ENCODE data around the gene ACACA.
"Not testable (repeated sequence)": the region's sequence is repeated elsewhere in the genome, so short reads cannot be mapped to it uniquely, and the experiment has no call there.

ACACA gene

GRCh38 chr17:37148156-37148555 is 258.5 kb downstream of the ACACA start:
- H3K36me3 ChIP-seq: peaks cover 0 to 32% (median 4%) of the 10 kb centered on the region in 3 donors
- DNase-seq: no peak

DNA sequence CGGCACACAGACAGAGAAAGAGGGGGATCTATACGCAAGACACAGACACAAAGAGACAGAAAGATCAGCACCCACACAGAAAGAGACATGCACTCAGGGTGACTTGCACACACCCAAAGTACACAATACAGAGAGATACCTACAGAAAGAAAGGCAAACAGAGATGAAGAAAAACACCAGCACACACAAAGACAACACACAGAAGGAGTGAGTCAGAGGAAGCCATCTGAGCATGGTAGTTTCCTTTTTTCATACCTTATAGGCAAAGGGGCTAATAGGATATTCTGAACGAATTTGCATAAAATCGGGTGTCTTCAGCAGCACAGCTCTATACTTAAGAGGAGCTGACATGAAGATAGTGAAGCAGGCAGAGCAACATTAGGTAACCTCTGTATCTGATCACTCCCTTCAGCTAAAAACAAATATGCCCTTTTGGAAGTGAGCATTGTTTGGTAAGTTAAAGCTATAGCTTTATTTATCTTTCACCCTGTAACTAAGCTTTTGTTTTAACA is 259.3 kb downstream of the ACACA start:
- no peaks in the 10 kb centered on the region for H3K4me1 ChIP-seq
- no peak overlapping the region for H3K4me3 ChIP-seq
- no peak overlapping the region for H3K27ac ChIP-seq
- intact Hi-C loops (cut with DNase I; ENCODE audit: low total_unique reads): loop anchor here (10.0 kb wide), 1 partner anchor 1897 kb away; no protein-coding TSS in a partner anchor
- H3K9me3 ChIP-seq: no peaks in the 10 kb centered on the region
- no peak for DNase-seq
- H3K36me3 ChIP-seq: peaks cover 0 to 32% (median 4%) of the 10 kb centered on the region in 3 donors
- no peaks in the 10 kb centered on the region for H3K27me3 ChIP-seq
- no peak for TF ChIP-seq CTCF (IDR thresholded peaks at IDR 0.05)

More at GRCh38 chr17:37148156-37148555, 258.5 kb downstream of the ACACA start:
- H3K9me3 ChIP-seq: no peaks in the 10 kb centered on the region
- no peak for TF ChIP-seq CTCF (IDR thresholded peaks at IDR 0.05)
- H3K27ac ChIP-seq: no peak overlapping the region
- H3K27me3 ChIP-seq: no peaks in the 10 kb centered on the region
- no peak overlapping the region for H3K4me3 ChIP-seq
- intact Hi-C loops (cut with DNase I; ENCODE audit: low total_unique reads): loop anchor here (10.0 kb wide), 1 partner anchor 1897 kb away; no protein-coding TSS in a partner anchor
- no peaks in the 10 kb centered on the region for H3K4me1 ChIP-seq

- intact Hi-C loops (cut with DNase I; ENCODE audit: low total_unique reads): loop anchor here (10.0 kb wide), 1 partner anchor 1898 kb away; no protein-coding TSS in a partner anchor
- Histone ChIP-seq H3K9me3 (no peaks in the 10 kb centered on the region), H3K27me3 (no peaks in the 10 kb centered on the region), H3K36me3 (peaks cover 0 to 24% (median 4%) of the 10 kb centered on the region in 3 donors), H3K4me3 (no peak overlapping the region), H3K27ac (no peak overlapping the region), H3K4me1 (no peaks in the 10 kb centered on the region)
- no peak for DNase-seq
- TF ChIP-seq CTCF (IDR thresholded peaks at IDR 0.05): no peak
Observed at GRCh38 chr17:37146086-37147064, 260.3 kb downstream of the ACACA start.

DNA sequence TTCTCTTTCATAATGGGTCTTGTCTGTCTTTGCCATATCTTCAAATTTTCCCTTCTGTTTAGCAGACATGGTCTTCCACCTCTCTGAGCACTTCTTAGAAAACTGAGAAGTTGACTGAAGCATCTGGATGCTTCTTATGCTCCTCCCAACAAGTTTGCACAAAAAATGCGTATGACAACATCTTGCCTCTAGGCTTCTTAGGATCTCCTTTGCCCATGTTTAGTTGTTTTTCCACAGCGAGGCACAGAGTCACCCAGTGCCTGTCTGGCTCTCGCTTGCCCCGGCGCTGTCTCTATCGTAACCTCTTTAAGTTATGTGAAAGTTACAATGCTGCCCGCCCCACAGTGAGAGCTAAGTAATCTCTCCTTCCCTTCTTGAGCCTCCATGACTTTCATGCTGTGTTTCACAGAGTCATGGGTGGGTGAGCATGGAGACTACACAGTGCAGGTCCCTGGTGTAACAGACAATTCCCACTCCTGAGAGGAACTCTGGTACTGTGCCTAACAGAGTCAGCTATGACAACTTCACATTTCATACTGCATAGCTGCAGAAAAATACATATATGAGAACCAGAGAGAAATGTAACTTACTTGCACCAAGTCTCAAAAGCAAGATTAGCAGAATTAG is 262.4 kb downstream of the ACACA start:
- intact Hi-C loops (cut with DNase I; ENCODE audit: low total_unique reads): loop anchor here (10.0 kb wide), 1 partner anchor 1901 kb away; no protein-coding TSS in a partner anchor
- Histone ChIP-seq H3K27ac (no peak overlapping the region), H3K9me3 (no peaks in the 10 kb centered on the region), H3K36me3 (peaks cover 0 to 10% (median 4%) of the 10 kb centered on the region in 3 donors), H3K4me1 (no peaks in the 10 kb centered on the region), H3K4me3 (no peak overlapping the region), H3K27me3 (no peaks in the 10 kb centered on the region)
- DNase-seq: no peak
- no peak for TF ChIP-seq CTCF (IDR thresholded peaks at IDR 0.05)

DNA sequence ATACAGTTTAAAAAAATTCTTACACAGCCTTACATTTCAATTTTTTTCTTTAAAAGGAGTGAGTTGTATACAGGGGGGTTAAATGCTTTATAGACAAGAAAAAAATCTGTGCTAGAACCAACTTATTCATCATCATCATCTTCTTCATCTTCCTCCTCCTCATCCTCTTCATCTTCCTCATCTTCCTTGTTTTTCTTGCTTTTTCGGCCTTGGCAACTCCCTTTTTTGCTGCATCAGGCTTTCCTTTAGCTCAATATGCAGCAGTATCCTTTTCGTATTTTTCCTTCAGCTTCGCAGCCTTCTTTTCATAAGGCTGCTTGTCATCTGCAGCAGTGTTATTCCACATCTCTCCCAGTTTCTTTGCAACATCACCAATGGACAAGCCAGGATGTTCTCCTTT is 263.1 kb downstream of the ACACA start:
- intact Hi-C loops (cut with DNase I; ENCODE audit: low total_unique reads): loop anchor here (10.0 kb wide), 1 partner anchor 1901 kb away; no protein-coding TSS in a partner anchor
- DNase-seq, H3K9me3 ChIP-seq, H3K27me3 ChIP-seq, H3K4me3 ChIP-seq, H3K27ac ChIP-seq, H3K4me1 ChIP-seq: not testable (repeated sequence)
- peaks cover 0 to 10% (median 0%) of the 10 kb centered on the region in 3 donors for H3K36me3 ChIP-seq
